Mesodermal cell (in vitro differentiated cells): Measurements from ENCODE around the gene TSTD1.
"Not testable (repeated sequence)": the region's sequence is repeated elsewhere in the genome, so short reads cannot be mapped to it uniquely, and the experiment has no call there.

Source experiments
- H3K27ac ChIP-seq: 2 replicates; pipeline ENCODE4 v1.7.0; 2013; ENCODE audit warnings: mild to moderate bottlenecking, low read depth, low read length, moderate library complexity; ENCODE audit not compliant: severe bottlenecking
- H3K36me3 ChIP-seq: 2 replicates; pipeline ENCODE4 v1.7.1; 2013; ENCODE audit warnings: mild to moderate bottlenecking, low read length, moderate library complexity; ENCODE audit not compliant: control insufficient read depth, insufficient read depth
- H3K4me1 ChIP-seq: one replicate; pipeline ENCODE4 v1.7.1; 2013; ENCODE audit warnings: mild to moderate bottlenecking, low read length; ENCODE audit not compliant: insufficient read depth, control insufficient read depth, poor library complexity, severe bottlenecking
- H3K4me3 ChIP-seq: 2 replicates; pipeline ENCODE4 v1.7.0; 2013; ENCODE audit warnings: low read length, control low read depth, mild to moderate bottlenecking; ENCODE audit not compliant: insufficient read depth, poor library complexity, severe bottlenecking; ENCODE audit errors: extremely low read depth
- H3K9me3 ChIP-seq: 2 replicates; pipeline ENCODE4 v1.7.1; 2013; ENCODE audit warnings: mild to moderate bottlenecking, low read length, moderate library complexity; ENCODE audit not compliant: control insufficient read depth
- WGBS, 2 experiments: methylation state at CpG; one replicate each; pipeline ENCODE4 v1.1.5; 2013; ENCODE audit warnings: missing lambda C conversion rate in 2 of 2; ENCODE audit not compliant: insufficient coverage in 2 of 2; 5-methylcytosine and 5-hydroxymethylcytosine counted together

The TSTD1 gene

GRCh38 chr1:161068306-161069234 lies 29.8 kb upstream of the TSTD1 start:
- 92 to 98% methylated on average over 5 to 6 of the region's 10 CpGs for WGBS, 2 experiments
- Histone ChIP-seq H3K4me1 (no peaks in the 10 kb centered on the region), H3K27ac (no peak overlapping the region), H3K36me3 (no peaks in the 10 kb centered on the region), H3K4me3 (no peak overlapping the region), H3K9me3 (no peaks in the 10 kb centered on the region)

- no peaks in the 10 kb centered on the region for H3K36me3 ChIP-seq
- H3K9me3 ChIP-seq, result no peaks in the 10 kb centered on the region
- 85 to 100% methylated on average over 1 to 3 of the region's 3 CpGs for WGBS, 2 experiments
- no peaks in the 10 kb centered on the region for H3K4me1 ChIP-seq
- H3K27ac ChIP-seq, result no peak overlapping the region
- H3K4me3 ChIP-seq, result no peak overlapping the region
Measured at GRCh38 chr1:161066694-161067093, 27.9 kb upstream of the TSTD1 start.

- H3K4me1 ChIP-seq, H3K27ac ChIP-seq, H3K36me3 ChIP-seq, H3K4me3 ChIP-seq, H3K9me3 ChIP-seq: not testable (repeated sequence)
- 97 to 98% methylated on average over 5 of the region's 7 CpGs for WGBS, 2 experiments
Measured at GRCh38 chr1:161065681-161066080, 26.9 kb upstream of the TSTD1 start.

DNA sequence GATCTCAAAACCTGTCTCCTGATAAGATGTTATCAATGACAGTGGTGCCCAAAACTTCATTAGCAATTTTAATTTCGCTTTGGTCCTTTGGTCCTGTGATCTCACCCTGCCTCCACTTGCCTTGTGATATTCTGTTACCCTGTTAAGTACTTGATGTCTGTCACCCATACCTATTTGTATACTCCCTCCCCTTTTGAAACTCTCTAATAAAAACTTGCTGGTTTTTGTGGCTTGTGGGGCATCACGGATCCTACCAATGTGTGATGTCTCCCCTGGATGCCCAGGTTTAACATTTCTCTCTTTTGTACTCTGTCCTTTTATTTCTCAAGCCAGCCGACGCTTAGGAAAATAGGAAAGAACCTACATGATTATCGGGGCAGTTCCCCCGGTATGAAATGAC lies 25.2 kb upstream of the TSTD1 start:
- H3K4me3 ChIP-seq, H3K9me3 ChIP-seq, H3K27ac ChIP-seq, H3K36me3 ChIP-seq, H3K4me1 ChIP-seq: not testable (repeated sequence)
- WGBS, 2 experiments, result 43 to 50% methylated on average over 2 to 3 of the region's 6 CpGs

GRCh38 chr1:161061419-161061818 lies 22.7 kb upstream of the TSTD1 start:
- Histone ChIP-seq H3K4me3 (no peak overlapping the region), H3K4me1 (no peaks in the 10 kb centered on the region), H3K9me3 (no peaks in the 10 kb centered on the region), H3K27ac (no peak overlapping the region), H3K36me3 (no peaks in the 10 kb centered on the region)
- WGBS, 2 experiments, result 86 to 100% methylated on average over 1 of the region's 4 CpGs

- H3K9me3 ChIP-seq, result no peaks in the 10 kb centered on the region
- WGBS, 2 experiments, result 85 to 100% methylated on average over 1 to 5 of the region's 6 CpGs
- no peak overlapping the region for H3K27ac ChIP-seq
- H3K36me3 ChIP-seq, result no peaks in the 10 kb centered on the region
- H3K4me1 ChIP-seq, result no peaks in the 10 kb centered on the region
- H3K4me3 ChIP-seq, result no peak overlapping the region
Measured at GRCh38 chr1:161059293-161059692, 20.5 kb upstream of the TSTD1 start.

GRCh38 chr1:161054805-161055204 lies 16.0 kb upstream of the TSTD1 start:
- Histone ChIP-seq H3K4me1 (no peaks in the 10 kb centered on the region), H3K27ac (no peak overlapping the region), H3K36me3 (no peaks in the 10 kb centered on the region), H3K4me3 (no peak overlapping the region), H3K9me3 (peaks cover 2% of the 10 kb centered on the region)
- WGBS, 2 experiments, result 95 to 100% methylated on average over 4 to 5 of the region's 7 CpGs

GRCh38 chr1:161054232-161054631 lies 15.5 kb upstream of the TSTD1 start:
- H3K4me1 ChIP-seq, result no peaks in the 10 kb centered on the region
- peaks cover 8% of the 10 kb centered on the region for H3K9me3 ChIP-seq
- no peak overlapping the region for H3K4me3 ChIP-seq
- 87 to 93% methylated on average over 3 to 4 of the region's 4 CpGs for WGBS, 2 experiments
- H3K27ac ChIP-seq, result no peak overlapping the region
- no peaks in the 10 kb centered on the region for H3K36me3 ChIP-seq

DNA sequence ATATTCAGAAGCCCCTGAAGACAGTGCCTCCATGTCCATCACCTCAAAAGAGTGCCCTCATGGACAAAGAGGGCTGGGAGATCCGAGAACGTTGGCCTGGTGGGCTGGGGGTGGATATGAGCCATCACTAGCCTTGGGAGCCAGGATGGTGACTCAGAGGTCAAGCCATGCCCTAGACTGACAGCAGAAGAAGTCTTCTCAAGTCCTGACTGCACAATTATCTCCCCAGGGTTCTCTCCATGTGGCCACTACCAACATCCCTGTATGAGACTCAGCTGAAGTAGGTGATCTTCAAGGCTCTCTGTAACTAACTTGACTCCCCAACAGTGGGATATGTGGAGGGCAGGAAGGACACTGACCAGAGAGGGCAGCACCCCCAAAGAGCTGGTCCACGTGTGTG lies 14.1 kb upstream of the TSTD1 start:
- H3K9me3 ChIP-seq, result peaks cover 10% of the 10 kb centered on the region
- no peak overlapping the region for H3K27ac ChIP-seq
- no peaks in the 10 kb centered on the region for H3K36me3 ChIP-seq
- H3K4me1 ChIP-seq, result no peaks in the 10 kb centered on the region
- 73 to 75% methylated on average over 2 to 3 of the region's 3 CpGs for WGBS, 2 experiments
- H3K4me3 ChIP-seq, result no peak overlapping the region

DNA sequence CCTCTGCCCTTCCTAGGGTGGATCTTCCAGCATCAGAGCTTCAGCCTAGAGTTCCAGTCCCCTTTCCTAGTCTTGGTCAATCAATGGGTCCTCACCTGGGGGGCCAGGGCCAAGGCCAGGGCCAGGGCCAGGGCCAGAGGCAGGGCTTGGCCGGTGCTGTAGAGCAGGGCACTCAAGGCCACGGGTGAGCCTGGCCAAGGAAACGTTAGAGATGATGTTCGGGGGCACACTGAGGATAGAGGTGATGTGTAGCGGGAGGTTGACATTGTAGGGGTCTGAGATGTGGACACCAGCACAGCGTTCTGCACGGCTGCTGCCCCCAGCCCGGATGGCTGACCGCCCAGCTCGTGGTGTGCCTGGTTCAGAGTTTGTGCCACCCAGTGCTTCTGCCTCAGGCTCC lies 12.5 kb upstream of the TSTD1 start:
- Histone ChIP-seq H3K36me3 (no peaks in the 10 kb centered on the region), H3K27ac (no peak overlapping the region), H3K9me3 (peaks cover 18% of the 10 kb centered on the region), H3K4me3 (no peak overlapping the region), H3K4me1 (no peaks in the 10 kb centered on the region)
- WGBS, 2 experiments, result 89 to 95% methylated on average over 9 to 10 of the region's 10 CpGs

- no peak overlapping the region for H3K4me3 ChIP-seq
- no peak overlapping the region for H3K27ac ChIP-seq
- peaks cover 18% of the 10 kb centered on the region for H3K9me3 ChIP-seq
- H3K4me1 ChIP-seq, result no peaks in the 10 kb centered on the region
- peaks cover 2% of the 10 kb centered on the region for H3K36me3 ChIP-seq
- 92 to 94% methylated on average over 2 to 5 of the region's 5 CpGs for WGBS, 2 experiments
Measured at GRCh38 chr1:161048949-161049722, 10.4 kb upstream of the TSTD1 start.
